HG02885 (cell line): Measurements from ENCODE around the gene SMC3.
A peak's percentile ranks its signal among the peaks of the same experiment; 100 is the strongest.

ENCODE experiments used
- ATAC-seq: cut with Tn5 transposase; IDR thresholded peaks from one replicate; pipeline ENCODE4 v1.9.1; 2021; ENCODE audit warnings: mild to moderate bottlenecking; ENCODE audit not compliant: unreplicated experiment, poor library complexity

Gene SMC3

GRCh38 chr10:110643035-110643652, 75.6 kb downstream of the SMC3 start:
- ATAC-seq, result no peak

DNA sequence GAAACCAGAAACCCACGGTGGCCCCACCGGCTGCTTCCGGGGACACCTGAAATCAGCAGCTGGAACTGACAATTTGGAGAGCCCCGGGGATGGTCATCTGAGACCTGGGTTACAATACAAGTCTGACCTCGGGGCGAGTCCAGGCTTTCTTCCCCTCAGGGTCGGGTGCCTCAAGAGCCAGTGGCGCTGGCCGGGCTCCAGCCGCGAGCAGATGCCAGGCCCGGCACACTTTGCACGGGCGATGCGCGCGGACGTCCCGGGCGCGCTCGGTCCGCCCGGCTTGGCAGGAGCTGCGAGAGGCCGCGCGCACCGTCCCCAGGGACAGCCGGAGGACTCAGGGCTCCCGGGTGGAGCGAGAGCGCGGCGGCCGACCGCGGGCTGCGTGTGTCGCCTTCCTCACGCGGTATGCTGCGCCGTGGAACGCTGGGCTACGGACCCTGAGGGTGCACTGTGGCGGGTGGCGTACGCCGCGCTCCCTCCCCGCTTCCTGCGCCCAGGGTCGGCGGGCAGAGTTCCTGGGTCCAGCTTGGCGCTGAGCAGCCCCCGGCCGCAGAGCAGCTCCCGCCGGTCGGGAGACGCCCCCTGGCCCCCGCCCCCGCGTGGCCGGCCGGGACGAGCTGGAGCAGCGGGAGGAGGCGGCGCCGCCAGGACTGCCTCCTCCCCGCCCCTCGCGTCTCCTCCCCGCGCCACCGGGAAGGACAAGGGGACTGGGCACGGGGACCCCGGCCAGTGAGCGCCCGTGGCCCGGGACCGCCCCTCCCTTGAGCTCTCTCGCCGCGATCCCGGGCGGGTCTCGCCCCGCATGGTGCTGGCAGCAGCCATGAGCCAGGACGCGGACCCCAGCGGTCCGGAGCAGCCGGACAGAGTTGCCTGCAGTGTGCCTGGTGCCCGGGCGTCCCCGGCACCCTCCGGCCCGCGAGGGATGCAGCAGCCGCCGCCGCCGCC, 76.4 kb downstream of the SMC3 start, which contains the start of gene RBM20:
TSS of gene RBM20 (plus strand) at position 684 of the 945 bp plus-strand sequence. CDS start at position 803, 119 bp downstream.
- ATAC-seq, result peak; percentile 59

DNA sequence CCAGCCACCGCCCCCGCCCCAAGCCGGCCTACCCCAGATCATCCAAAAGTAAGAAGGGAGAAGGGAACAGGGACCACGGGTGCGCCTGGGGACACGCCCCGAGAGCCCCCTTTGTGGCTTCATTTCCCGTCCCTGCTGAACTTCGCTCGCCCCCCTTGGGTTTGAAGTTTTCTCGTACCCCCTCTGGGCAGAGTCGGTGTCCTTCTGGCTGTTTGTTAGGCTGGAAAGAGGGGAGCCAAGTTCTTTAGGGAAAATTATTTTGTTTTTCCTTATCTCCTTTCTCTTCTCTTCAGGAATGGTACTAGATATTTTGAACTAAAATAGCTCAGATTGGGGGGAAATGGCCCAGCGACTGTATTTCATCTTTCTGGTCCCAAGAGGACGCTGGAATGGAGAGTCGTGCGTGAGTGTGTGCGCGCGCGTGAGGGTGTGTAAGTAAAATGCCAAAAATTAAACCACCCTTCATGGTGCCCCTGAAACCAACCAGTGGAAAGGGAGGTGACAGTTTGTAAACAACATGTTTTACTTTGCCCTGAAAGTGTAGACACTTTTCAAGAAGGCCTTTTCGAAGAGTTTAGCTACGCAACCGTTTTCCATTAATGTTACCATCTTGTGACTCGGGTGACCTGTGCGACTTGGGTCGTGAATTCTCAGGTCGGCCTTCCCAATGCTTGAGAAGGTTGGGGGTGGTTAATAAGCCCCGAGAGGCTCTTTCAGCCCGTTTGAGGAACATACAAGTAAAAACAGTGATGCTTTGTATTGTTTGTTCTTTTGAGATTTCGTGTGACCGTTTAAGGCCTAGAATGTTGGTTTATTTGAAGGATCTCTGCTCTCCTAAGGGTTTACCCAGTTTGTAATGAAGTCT, 77.3 kb downstream of the SMC3 start:
- ATAC-seq, result no peak

GRCh38 chr10:110646417-110647135, 79.1 kb downstream of the SMC3 start:
- ATAC-seq, result no peak

DNA sequence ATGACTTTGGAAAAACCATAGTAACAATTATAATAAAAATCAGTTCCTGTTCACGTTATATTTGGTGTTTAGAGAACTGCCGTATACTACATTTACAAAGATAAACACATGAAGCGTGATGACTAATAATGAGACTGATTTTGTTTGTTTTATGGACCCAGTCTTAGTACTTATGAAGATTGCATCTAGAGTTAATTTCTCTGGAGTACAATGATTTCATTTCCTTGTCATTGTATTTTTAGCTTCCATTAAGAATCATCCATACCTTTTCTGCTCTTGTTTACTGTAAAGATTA, 79.6 kb downstream of the SMC3 start:
- no peak for ATAC-seq

DNA sequence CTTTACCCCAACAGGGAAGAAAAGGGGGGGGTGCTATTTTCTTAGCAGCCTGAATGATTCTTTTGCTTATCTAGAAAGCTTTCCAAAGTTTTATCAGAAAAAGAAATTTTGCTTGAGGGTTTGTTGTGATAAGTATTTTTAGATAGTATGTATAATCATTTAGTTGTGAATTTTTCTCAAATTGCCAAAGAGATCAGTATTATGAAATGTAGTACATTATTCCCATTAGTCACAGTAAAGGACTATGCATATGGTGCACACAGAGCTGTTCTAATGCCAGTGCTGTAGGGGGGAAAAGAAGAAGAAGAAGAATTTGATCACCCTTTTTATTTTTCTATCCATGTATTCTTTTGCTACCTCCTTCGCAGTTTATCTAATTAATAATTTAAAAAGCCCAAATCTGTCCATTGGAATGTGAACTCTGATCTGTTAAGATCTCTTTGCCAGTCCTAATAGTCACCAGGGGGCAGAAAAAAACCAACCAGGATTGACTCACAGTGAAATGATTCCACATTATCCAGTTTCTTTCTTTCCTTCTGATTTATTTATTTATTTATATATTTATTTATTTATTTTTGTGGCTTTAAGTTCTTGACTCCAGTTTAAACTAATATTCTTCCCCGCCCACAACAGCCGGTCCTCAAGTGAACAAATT, 81.3 kb downstream of the SMC3 start:
- no peak for ATAC-seq

DNA sequence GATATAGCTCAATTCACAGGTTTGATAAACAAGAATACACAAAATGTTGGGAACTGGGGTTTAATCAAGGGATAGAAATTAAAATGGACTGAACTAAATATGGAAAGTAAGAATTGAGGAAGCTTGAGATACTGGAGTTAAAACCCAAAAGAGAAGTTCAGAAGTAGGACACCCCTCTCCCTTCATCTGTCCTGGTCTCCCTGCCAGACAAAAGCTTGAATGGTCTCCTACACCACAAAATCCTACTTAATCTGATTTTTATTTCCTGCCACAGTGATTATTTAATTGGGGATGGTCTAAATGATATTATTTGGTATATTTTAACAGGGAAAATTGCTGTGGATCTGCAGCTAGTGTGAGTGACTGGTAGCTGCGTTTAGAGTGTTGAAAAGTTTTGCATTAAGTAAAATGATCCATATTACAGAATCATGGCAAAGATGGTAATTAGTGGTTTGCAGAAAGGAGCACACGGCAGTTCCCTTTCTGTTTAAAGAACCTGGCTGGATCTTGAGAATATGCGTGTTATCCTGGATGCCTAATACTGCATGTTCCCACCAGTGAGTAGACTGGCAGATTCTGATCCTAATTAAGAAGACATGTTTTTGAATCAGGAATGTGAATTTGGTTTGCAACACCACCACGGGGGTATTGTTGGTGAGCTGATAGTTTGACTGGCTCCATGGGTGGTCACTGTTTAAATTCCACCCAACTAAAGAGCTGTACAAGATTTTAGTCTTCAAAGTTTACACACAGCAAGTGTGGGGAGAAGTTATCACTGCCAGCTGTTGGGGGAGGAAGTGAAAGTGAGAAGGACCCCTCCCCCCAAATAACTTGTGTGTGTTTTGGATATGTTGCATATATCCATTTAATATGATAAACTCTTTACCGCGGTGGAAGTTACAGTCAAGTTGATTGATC, 82.1 kb downstream of the SMC3 start:
- ATAC-seq, result no peak

DNA sequence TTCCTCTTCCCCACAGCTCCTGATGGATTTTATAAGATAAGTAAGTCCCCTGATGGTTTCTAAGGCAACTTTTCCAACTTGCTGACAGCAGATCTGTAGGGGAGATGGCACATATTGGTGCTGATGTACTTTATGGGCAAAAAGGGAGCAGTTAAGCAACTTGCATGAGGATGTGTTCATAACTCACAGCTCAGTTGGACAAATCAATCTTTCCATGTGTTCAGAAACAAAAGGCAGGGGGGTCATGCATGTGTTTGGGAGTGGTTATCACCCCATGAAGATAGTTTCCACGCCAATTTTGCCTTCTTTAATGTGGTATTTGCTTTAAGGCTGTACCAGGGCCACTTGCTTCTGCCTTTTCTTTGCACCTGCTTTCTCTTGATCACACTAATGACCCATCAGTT, 82.8 kb downstream of the SMC3 start:
- ATAC-seq, result no peak

DNA sequence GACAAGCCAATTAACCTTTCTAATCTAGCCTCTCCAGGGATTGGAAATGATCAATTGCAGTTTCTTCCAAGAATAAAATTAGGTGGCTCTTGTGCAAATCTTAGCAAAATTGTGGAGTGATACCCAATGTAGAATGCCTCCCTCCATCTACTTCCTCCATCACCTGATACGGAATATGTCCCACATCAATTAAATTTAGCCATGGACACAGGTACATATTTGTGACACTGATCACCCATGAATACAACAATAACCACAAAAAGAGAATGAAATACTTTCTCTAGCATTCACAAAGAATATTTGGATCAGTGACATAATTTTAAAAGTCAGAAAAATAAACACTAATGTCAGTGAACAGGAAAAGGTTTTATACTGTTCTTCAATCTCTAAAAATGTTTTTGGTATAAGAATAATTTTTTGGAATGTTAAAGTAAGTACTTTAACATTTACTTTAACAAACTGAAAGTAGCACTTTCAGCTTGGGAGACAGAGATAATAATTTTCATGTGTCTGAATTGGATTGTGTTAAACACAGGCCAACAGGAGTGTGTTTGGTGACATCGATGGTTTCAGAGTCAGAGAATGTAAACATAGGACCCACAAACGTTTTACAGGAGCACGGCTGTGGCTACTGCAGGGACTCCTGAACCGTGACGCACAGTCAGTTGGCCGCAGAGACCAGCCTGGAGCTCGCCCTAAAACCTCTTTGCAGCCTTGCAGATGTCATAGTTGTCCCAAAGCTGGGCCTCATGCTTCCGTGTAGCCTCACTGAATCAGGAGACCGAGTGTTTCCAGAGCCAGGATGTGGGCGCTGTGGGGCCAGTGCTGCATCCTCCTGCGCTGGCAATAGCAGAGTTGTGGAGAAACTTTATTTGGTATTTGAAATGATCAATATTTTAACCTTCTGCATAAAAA, 83.8 kb downstream of the SMC3 start:
- peak; percentile 95 for ATAC-seq

DNA sequence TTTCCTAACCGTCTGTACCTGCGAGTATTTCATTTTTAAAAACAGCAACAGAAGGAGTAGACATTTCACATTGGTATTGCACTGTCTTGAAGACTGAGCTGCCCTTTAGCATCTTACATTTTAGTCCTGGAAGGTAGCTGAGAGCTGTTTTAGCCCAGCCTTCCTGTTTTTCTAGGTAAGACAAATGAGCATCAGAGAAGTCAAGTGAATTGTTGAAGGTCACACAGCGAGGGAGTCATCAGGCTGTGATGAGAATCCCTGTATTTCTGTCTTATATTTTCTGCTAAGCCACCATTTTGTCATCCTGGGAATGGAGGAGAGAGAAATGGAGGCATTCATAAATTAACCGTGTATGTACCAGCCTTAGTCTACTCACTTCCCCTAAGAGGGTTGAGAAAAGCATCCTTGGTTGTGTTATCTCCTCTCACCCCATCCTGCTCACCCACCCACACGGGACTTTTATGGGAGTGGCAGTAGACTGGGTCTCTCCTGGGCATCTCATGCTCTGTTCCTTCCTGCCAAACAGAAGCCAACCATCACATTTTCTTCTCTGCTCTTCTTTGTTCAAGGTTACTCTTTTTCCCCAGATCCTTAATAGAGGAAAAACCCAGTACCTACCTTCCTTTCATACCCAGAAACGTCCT, 85.1 kb downstream of the SMC3 start:
- ATAC-seq, result no peak
